ENCODE data around the gene SNRPD2. TPM values are rescaled to one million over a fixed set of nuclear protein-coding genes. Genes with fewer than 3 reads are reported as not detected.

The SNRPD2 gene
- polyA plus RNA-seq, 3 donors = 296 to 376 (median 352) TPM

- peak; percentile 19 for DNase-seq
These were observed 53.7 kb downstream of the SNRPD2 start for GRCh38 chr19:45637890-45638667.

Other genes starting within 250 kb of the SNRPD2 start
- gene FOSB, start 224.0 kb downstream of the SNRPD2 start, polyA plus RNA-seq (ENCODE audit: insufficient read length in 3 of 3) = 10 to 100 TPM in 2 of 3 donors, 1 to 10 TPM in 1; 9.8 to 13.1 (median 11.1) TPM
- gene RTN2, start 194.9 kb downstream of the SNRPD2 start, polyA plus RNA-seq (ENCODE audit: insufficient read length in 3 of 3) = 1 to 10 TPM; 5.0 to 8.3 (median 8.2) TPM
- under 1 TPM; 0.13 to 0.68 (median 0.56) TPM for gene PPM1N, start 193.5 kb downstream of the SNRPD2 start, polyA plus RNA-seq (ENCODE audit: insufficient read length in 3 of 3)
- gene VASP, start 184.5 kb downstream of the SNRPD2 start, polyA plus RNA-seq (ENCODE audit: insufficient read length in 3 of 3) = 10 to 100 TPM; 44.9 to 48.7 (median 47.1) TPM
- gene OPA3, start 107.2 kb downstream of the SNRPD2 start, polyA plus RNA-seq (ENCODE audit: insufficient read length in 3 of 3) = 10 to 100 TPM in 2 of 3 donors, 1 to 10 TPM in 1; 9.9 to 12.6 (median 12.4) TPM
- gene GPR4, start 89.7 kb downstream of the SNRPD2 start, polyA plus RNA-seq (ENCODE audit: insufficient read length in 3 of 3) = 1 to 10 TPM; 3.7 to 5.6 (median 3.8) TPM
- gene EML2, start 52.6 kb downstream of the SNRPD2 start, polyA plus RNA-seq (ENCODE audit: insufficient read length in 3 of 3) = 10 to 100 TPM; 19.8 to 25.9 (median 24.9) TPM
- gene GIPR, start 23.7 kb downstream of the SNRPD2 start, polyA plus RNA-seq (ENCODE audit: insufficient read length in 3 of 3) = under 1 TPM; 0.48 to 0.81 (median 0.52) TPM
- 10 to 100 TPM in 2 of 3 donors, 1 to 10 TPM in 1; 9.4 to 10.7 (median 10.1) TPM for gene QPCTL, start 713 bp upstream of the SNRPD2 start, polyA plus RNA-seq (ENCODE audit: insufficient read length in 3 of 3)
- gene FBXO46, start 38.9 kb upstream of the SNRPD2 start, polyA plus RNA-seq (ENCODE audit: insufficient read length in 3 of 3) = 10 to 100 TPM; 17.1 to 24.0 (median 18.6) TPM
- gene MEIOSIN, start 41.5 kb upstream of the SNRPD2 start, polyA plus RNA-seq (ENCODE audit: insufficient read length in 3 of 3) = not detected
- 10 to 100 TPM; 22.7 to 33.5 (median 31.4) TPM for gene SIX5, start 77.3 kb upstream of the SNRPD2 start, polyA plus RNA-seq (ENCODE audit: insufficient read length in 3 of 3)
- 10 to 100 TPM; 48.6 to 70.8 (median 64.3) TPM for gene DMPK, start 90.5 kb upstream of the SNRPD2 start, polyA plus RNA-seq (ENCODE audit: insufficient read length in 3 of 3)
- gene DMWD, start 100.9 kb upstream of the SNRPD2 start, polyA plus RNA-seq (ENCODE audit: insufficient read length in 3 of 3) = 10 to 100 TPM; 36.1 to 47.1 (median 41.3) TPM
- gene RSPH6A, start 123.4 kb upstream of the SNRPD2 start, polyA plus RNA-seq (ENCODE audit: insufficient read length in 3 of 3) = not detected
- 10 to 100 TPM; 60.4 to 72.1 (median 66.5) TPM for gene SYMPK, start 171.2 kb upstream of the SNRPD2 start, polyA plus RNA-seq (ENCODE audit: insufficient read length in 3 of 3)
- gene FOXA3, start 172.4 kb upstream of the SNRPD2 start, polyA plus RNA-seq (ENCODE audit: insufficient read length in 3 of 3) = under 1 TPM; 0.15 to 0.26 (median 0.21) TPM
- 10 to 100 TPM; 20.3 to 32.8 (median 27.2) TPM for gene IRF2BP1, start 194.2 kb upstream of the SNRPD2 start, polyA plus RNA-seq (ENCODE audit: insufficient read length in 3 of 3)
- 1 to 10 TPM; 4.9 to 6.5 (median 5.7) TPM for gene MYPOP, start 210.7 kb upstream of the SNRPD2 start, polyA plus RNA-seq (ENCODE audit: insufficient read length in 3 of 3)
- gene NANOS2, start 222.8 kb upstream of the SNRPD2 start, polyA plus RNA-seq (ENCODE audit: insufficient read length in 3 of 3) = not detected